Ecto neural progenitor cell (in vitro differentiated cells): ENCODE results near the gene HAUS7.

Experiments
- DNase-seq: peaks from one replicate; pipeline ENCODE4 v3.0.0-alpha.2; 2018; ENCODE audit warnings: low spot score

The HAUS7 gene

GRCh38 chrX:153476666-153477363 lies 6.4 kb upstream of the HAUS7 start:
- DNase-seq = no peak

GRCh38 chrX:153475751-153476281 lies 5.4 kb upstream of the HAUS7 start:
- DNase-seq = no peak

GRCh38 chrX:153475271-153475670 lies 4.9 kb upstream of the HAUS7 start:
- DNase-seq = no peak

- no peak for DNase-seq
These were observed 4.3 kb upstream of the HAUS7 start for GRCh38 chrX:153474718-153475117.

- DNase-seq = no peak
These were observed 3.9 kb upstream of the HAUS7 start for GRCh38 chrX:153474266-153474665.

GRCh38 chrX:153473126-153473525 lies 2.8 kb upstream of the HAUS7 start:
- DNase-seq = no peak

- no peak for DNase-seq
These were observed 1.4 kb upstream of the HAUS7 start for GRCh38 chrX:153471663-153472280.

GRCh38 chrX:153469811-153470410 lies 465 bp downstream of the HAUS7 start:
- peak; percentile 55 for DNase-seq

GRCh38 chrX:153468008-153468580 lies 2.3 kb downstream of the HAUS7 start:
- no peak for DNase-seq

- no peak for DNase-seq
These were observed 4.5 kb downstream of the HAUS7 start for GRCh38 chrX:153465691-153466380.

GRCh38 chrX:153464116-153464515 lies 6.3 kb downstream of the HAUS7 start:
- no peak for DNase-seq

GRCh38 chrX:153463556-153463955 lies 6.8 kb downstream of the HAUS7 start:
- no peak for DNase-seq

GRCh38 chrX:153463031-153463430 lies 7.3 kb downstream of the HAUS7 start:
- no peak for DNase-seq

GRCh38 chrX:153462291-153462690 lies 8.1 kb downstream of the HAUS7 start:
- DNase-seq = no peak

- peak; percentile 61 for DNase-seq
These were observed 9.6 kb downstream of the HAUS7 start for GRCh38 chrX:153460826-153461225.

- no peak for DNase-seq
These were observed 10.4 kb downstream of the HAUS7 start for GRCh38 chrX:153459986-153460385.

- DNase-seq = no peak
These were observed 11.9 kb downstream of the HAUS7 start for GRCh38 chrX:153458476-153458875.

- DNase-seq = no peak
These were observed 12.4 kb downstream of the HAUS7 start for GRCh38 chrX:153457827-153458466.

- DNase-seq = no peak
These were observed 13.1 kb downstream of the HAUS7 start for GRCh38 chrX:153457136-153457825.

GRCh38 chrX:153456704-153457103 lies 13.7 kb downstream of the HAUS7 start:
- DNase-seq = no peak

GRCh38 chrX:153456161-153456560 lies 14.2 kb downstream of the HAUS7 start:
- DNase-seq = no peak
